GM18526 (cell line): ENCODE results near the gene EN2.

Experiments
- POLR2A ChIP-seq: IDR thresholded peaks from 3 replicates; pipeline ENCODE4 v1.6.1; 2011; ENCODE audit not compliant: insufficient read length; ENCODE audit errors: extremely low read depth

Gene EN2

GRCh38 chr7:155496267-155497005 is 38.5 kb downstream of the EN2 start:
- TF ChIP-seq POLR2A: no peak

GRCh38 chr7:155497149-155497901 is 39.4 kb downstream of the EN2 start:
- no peak for TF ChIP-seq POLR2A

- TF ChIP-seq POLR2A: no peak
These were observed 47.5 kb downstream of the EN2 start for GRCh38 chr7:155505422-155505793.

GRCh38 chr7:155506854-155507337 is 49.0 kb downstream of the EN2 start:
- TF ChIP-seq POLR2A: no peak

GRCh38 chr7:155507576-155507975 is 49.6 kb downstream of the EN2 start:
- no peak for TF ChIP-seq POLR2A

GRCh38 chr7:155508376-155509358 is 50.7 kb downstream of the EN2 start:
- TF ChIP-seq POLR2A: no peak

GRCh38 chr7:155509359-155509724 is 51.4 kb downstream of the EN2 start:
- TF ChIP-seq POLR2A: no peak

- no peak for TF ChIP-seq POLR2A
These were observed 52.0 kb downstream of the EN2 start for GRCh38 chr7:155509725-155510551.

- TF ChIP-seq POLR2A: no peak
These were observed 53.2 kb downstream of the EN2 start for GRCh38 chr7:155510975-155511701.

- no peak for TF ChIP-seq POLR2A
These were observed 53.7 kb downstream of the EN2 start for GRCh38 chr7:155511702-155511996.

GRCh38 chr7:155512246-155512887 is 54.4 kb downstream of the EN2 start:
- TF ChIP-seq POLR2A: no peak

- TF ChIP-seq POLR2A: no peak
These were observed 55.8 kb downstream of the EN2 start for GRCh38 chr7:155513543-155514285.

GRCh38 chr7:155514296-155514695 is 56.4 kb downstream of the EN2 start:
- no peak for TF ChIP-seq POLR2A
